Stimulated activated naive CD8-positive, alpha-beta T cell treated with anti-CD3 and anti-CD28 coated beads, Interleukin-15, Interleukin-2, amounts not matched to agents 100 U/mL and 50 U/mL, for 24 hours (primary cell): Measurements from ENCODE around the gene FAM90A1.
"Not testable (repeated sequence)": the region's sequence is repeated elsewhere in the genome, so short reads cannot be mapped to it uniquely, and the experiment has no call there.

Experiments
- ATAC-seq: fragments of 150-1000 bp; cut with Tn5 transposase; one replicate; pipeline ENCODE4 v1.10.0; 2021
- DNase-seq: peaks from one replicate; pipeline ENCODE4 v3.0.0; 2021

FAM90A1 gene

DNA sequence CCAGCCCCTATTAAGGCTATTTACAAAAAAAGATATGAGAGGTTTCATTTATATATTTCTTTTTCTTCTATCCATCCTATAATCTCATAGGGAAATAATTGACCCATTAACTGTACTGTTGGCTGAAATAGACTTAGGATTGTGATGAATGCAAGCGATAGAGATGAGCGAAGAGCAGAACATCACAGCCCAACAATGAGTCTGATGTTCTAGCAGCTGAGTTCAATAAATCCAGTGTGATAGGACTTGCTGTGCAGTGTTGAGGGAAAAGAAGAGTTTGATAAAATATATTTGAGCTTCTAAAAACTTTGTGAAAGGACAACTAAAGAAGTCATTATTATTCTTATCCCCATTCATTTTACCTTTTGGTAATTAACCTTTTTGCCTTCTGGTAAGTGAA lies 54.5 kb downstream of the FAM90A1 start:
- not testable (repeated sequence) for DNase-seq, ATAC-seq
